HL-60 (cell line): Measurements from ENCODE around the gene C1orf141.

ENCODE experiments used
- DNase-seq, 2 experiments: peaks; one replicate each; pipeline ENCODE4 v3.0.0-alpha.2; 2010 to 2020; ENCODE audit warnings: low read depth in 1 of 2, low spot score in 1 of 2
- H3K27ac ChIP-seq: fragments of 250-450 bp; sonication (Bioruptor Pico); replicated peaks from 2 replicates; pipeline ENCODE4 v1.5.1; 2020; ENCODE audit warnings: mild to moderate bottlenecking, moderate library complexity
- H3K27me3 ChIP-seq: fragments of 250-450 bp; sonication (Bioruptor Pico); 2 replicates; pipeline ENCODE4 v1.5.1; 2021; ENCODE audit warnings: mild to moderate bottlenecking, moderate library complexity; ENCODE audit not compliant: insufficient read depth, poor library complexity, severe bottlenecking
- H3K4me3 ChIP-seq: replicated peaks from 2 replicates; pipeline ENCODE4 v1.5.1; 2011; ENCODE audit warnings: mild to moderate bottlenecking, control low read depth, low read length; ENCODE audit not compliant: insufficient read depth
- CTCF ChIP-seq: IDR thresholded peaks from one replicate; pipeline ENCODE4 v1.5.1; 2011; ENCODE audit warnings: low read length, control low read depth, inconsistent platforms; ENCODE audit not compliant: insufficient read depth
- GABPA ChIP-seq: IDR thresholded peaks from 2 replicates; pipeline ENCODE4 v1.6.1; 2012; ENCODE audit warnings: low read depth
- POLR2AphosphoS5 ChIP-seq: IDR thresholded peaks from 2 replicates; pipeline ENCODE4 v1.6.1; 2012; ENCODE audit warnings: low read depth
- SPI1 ChIP-seq: IDR thresholded peaks from 2 replicates; pipeline ENCODE4 v1.6.1; 2012; ENCODE audit warnings: low read depth, mild to moderate bottlenecking, borderline replicate concordance
- TF ChIP-seq, protein P1 (sequence below): IDR thresholded peaks from 2 replicates; pipeline ENCODE4 v1.6.1; 2012; ENCODE audit warnings: low read depth; ENCODE audit not compliant: insufficient replicate concordance

Gene C1orf141

GRCh38 chr1:67061266-67061665 lies 73.5 kb downstream of the C1orf141 start:
- no peak overlapping the region for H3K27ac ChIP-seq
- no peak for DNase-seq
- TF ChIP-seq SPI1, result no peak
- no peak for TF ChIP-seq CTCF
- no peak for TF ChIP-seq GABPA
- TF ChIP-seq, protein P1, sequence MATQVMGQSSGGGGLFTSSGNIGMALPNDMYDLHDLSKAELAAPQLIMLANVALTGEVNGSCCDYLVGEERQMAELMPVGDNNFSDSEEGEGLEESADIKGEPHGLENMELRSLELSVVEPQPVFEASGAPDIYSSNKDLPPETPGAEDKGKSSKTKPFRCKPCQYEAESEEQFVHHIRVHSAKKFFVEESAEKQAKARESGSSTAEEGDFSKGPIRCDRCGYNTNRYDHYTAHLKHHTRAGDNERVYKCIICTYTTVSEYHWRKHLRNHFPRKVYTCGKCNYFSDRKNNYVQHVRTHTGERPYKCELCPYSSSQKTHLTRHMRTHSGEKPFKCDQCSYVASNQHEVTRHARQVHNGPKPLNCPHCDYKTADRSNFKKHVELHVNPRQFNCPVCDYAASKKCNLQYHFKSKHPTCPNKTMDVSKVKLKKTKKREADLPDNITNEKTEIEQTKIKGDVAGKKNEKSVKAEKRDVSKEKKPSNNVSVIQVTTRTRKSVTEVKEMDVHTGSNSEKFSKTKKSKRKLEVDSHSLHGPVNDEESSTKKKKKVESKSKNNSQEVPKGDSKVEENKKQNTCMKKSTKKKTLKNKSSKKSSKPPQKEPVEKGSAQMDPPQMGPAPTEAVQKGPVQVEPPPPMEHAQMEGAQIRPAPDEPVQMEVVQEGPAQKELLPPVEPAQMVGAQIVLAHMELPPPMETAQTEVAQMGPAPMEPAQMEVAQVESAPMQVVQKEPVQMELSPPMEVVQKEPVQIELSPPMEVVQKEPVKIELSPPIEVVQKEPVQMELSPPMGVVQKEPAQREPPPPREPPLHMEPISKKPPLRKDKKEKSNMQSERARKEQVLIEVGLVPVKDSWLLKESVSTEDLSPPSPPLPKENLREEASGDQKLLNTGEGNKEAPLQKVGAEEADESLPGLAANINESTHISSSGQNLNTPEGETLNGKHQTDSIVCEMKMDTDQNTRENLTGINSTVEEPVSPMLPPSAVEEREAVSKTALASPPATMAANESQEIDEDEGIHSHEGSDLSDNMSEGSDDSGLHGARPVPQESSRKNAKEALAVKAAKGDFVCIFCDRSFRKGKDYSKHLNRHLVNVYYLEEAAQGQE, result no peak
- no peak for TF ChIP-seq POLR2AphosphoS5

GRCh38 chr1:67060811-67061218 lies 74.0 kb downstream of the C1orf141 start:
- Histone ChIP-seq H3K27me3 (no peaks in the 10 kb centered on the region), H3K4me3 (no peak overlapping the region), H3K27ac (no peak overlapping the region)
- no peak for TF ChIP-seq POLR2AphosphoS5
- TF ChIP-seq, protein P1, result no peak
- TF ChIP-seq SPI1, result no peak
- TF ChIP-seq GABPA, result no peak
- DNase-seq, result no peak

More at GRCh38 chr1:67061266-67061665, 73.5 kb downstream of the C1orf141 start:
- H3K27me3 ChIP-seq, result no peaks in the 10 kb centered on the region
- no peak overlapping the region for H3K4me3 ChIP-seq

- TF ChIP-seq GABPA (no peak), CTCF (no peak), SPI1 (no peak), POLR2AphosphoS5 (no peak)
- TF ChIP-seq, protein P1, result no peak
Measured at GRCh38 chr1:67059346-67059745, 75.4 kb downstream of the C1orf141 start.

More at GRCh38 chr1:67059346-67059745, 75.4 kb downstream of the C1orf141 start:
- Histone ChIP-seq H3K4me3 (no peak overlapping the region), H3K27ac (no peak overlapping the region), H3K27me3 (no peaks in the 10 kb centered on the region)
- DNase-seq, result no peak
